HG02759 (cell line): ENCODE measurements around the gene FAM110A.
"Not testable (repeated sequence)": the region's sequence is repeated elsewhere in the genome, so short reads cannot be mapped to it uniquely, and the experiment has no call there.

Experiments used
- ATAC-seq: cut with Tn5 transposase; IDR thresholded peaks from one replicate; pipeline ENCODE4 v1.9.1; 2021; ENCODE audit warnings: mild to moderate bottlenecking, moderate library complexity; ENCODE audit not compliant: unreplicated experiment

The FAM110A gene

GRCh38 chr20:841568-842546 lies 8.3 kb downstream of the FAM110A start:
- no peak for ATAC-seq

GRCh38 chr20:842547-842940 lies 9.0 kb downstream of the FAM110A start:
- ATAC-seq: no peak

- ATAC-seq: no peak
Measured at GRCh38 chr20:843912-844311, 10.4 kb downstream of the FAM110A start.

- peak; percentile 96 for ATAC-seq
Measured at GRCh38 chr20:844473-845225, 11.1 kb downstream of the FAM110A start.

GRCh38 chr20:845226-845868 lies 11.8 kb downstream of the FAM110A start:
- ATAC-seq: no peak

GRCh38 chr20:845941-846893 lies 12.7 kb downstream of the FAM110A start:
- no peak for ATAC-seq

GRCh38 chr20:846894-847278 lies 13.4 kb downstream of the FAM110A start:
- ATAC-seq: no peak

GRCh38 chr20:848193-848592 lies 14.7 kb downstream of the FAM110A start:
- ATAC-seq: no peak

GRCh38 chr20:848731-849130 lies 15.2 kb downstream of the FAM110A start:
- not testable (repeated sequence) for ATAC-seq

- ATAC-seq: no peak
Measured at GRCh38 chr20:853406-853996, 20.0 kb downstream of the FAM110A start.

GRCh38 chr20:854601-855000 lies 21.1 kb downstream of the FAM110A start:
- no peak for ATAC-seq

- no peak for ATAC-seq
Measured at GRCh38 chr20:855466-856360, 22.2 kb downstream of the FAM110A start.

- no peak for ATAC-seq
Measured at GRCh38 chr20:856361-856775, 22.9 kb downstream of the FAM110A start.

- ATAC-seq: no peak
Measured at GRCh38 chr20:858011-858410, 24.5 kb downstream of the FAM110A start.

- ATAC-seq: no peak
Measured at GRCh38 chr20:859751-860231, 26.3 kb downstream of the FAM110A start.

GRCh38 chr20:860891-861290 lies 27.4 kb downstream of the FAM110A start:
- ATAC-seq: no peak

GRCh38 chr20:865440-865839 lies 31.9 kb downstream of the FAM110A start:
- no peak for ATAC-seq

GRCh38 chr20:868279-868678 lies 34.8 kb downstream of the FAM110A start:
- ATAC-seq: no peak

GRCh38 chr20:869606-870005 lies 36.1 kb downstream of the FAM110A start:
- ATAC-seq: no peak
